ENCODE results near the gene SLC7A7.
"Not testable (repeated sequence)": the region's sequence is repeated elsewhere in the genome, so short reads cannot be mapped to it uniquely, and the experiment has no call there.

SLC7A7 gene

DNA sequence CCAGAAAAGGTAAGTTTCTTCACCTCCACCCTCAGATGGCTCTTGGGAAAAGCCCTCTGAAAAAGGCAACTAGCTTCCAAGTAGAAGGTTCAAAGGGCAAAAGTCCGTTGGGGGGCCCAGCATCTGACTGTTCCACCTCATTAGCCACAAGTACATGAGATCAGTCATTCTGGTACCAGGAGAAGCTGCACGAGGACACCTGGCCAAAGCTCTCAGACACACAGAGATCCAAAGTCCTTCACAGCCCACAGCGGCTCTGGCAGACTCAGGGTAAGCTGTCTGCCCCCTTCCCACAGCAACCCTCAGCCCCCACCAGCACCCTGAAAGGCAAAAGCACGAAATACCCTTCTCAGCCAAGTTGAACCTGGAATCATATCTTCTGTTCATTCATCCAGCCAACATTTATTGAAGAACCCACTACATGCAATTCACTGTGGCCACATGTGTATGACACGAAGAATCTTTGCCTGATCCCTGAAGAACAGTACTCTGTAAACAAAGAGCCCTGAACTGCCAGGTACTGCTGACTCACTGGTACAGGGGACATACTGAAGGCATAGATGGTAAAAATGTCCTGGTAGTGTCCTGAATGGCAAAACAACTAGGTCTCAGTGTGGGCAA, 19.0 kb downstream of the SLC7A7 start:
- TF ChIP-seq POU2F2 (IDR thresholded peaks at IDR 0.05; ENCODE audit: low read depth, low read length) (no peak), POLR2AphosphoS5 (IDR thresholded peaks at IDR 0.05; ENCODE audit: low read depth, low read length) (peak; percentile 53; the same call in 1 of the 2 replicates), POLR2A (IDR thresholded peaks at IDR 0.05; ENCODE audit: low read depth, low read length) (peak; percentile 21; the same call in 1 of the 2 replicates), PAX5 (IDR thresholded peaks at IDR 0.05; ENCODE audit: insufficient read depth, low read length, severe bottlenecking) (peak; percentile 95)
- DNase-seq (ENCODE audit: insufficient read length, low spot score), result no peak
- FAIRE-seq, result peak; percentile 61

DNA sequence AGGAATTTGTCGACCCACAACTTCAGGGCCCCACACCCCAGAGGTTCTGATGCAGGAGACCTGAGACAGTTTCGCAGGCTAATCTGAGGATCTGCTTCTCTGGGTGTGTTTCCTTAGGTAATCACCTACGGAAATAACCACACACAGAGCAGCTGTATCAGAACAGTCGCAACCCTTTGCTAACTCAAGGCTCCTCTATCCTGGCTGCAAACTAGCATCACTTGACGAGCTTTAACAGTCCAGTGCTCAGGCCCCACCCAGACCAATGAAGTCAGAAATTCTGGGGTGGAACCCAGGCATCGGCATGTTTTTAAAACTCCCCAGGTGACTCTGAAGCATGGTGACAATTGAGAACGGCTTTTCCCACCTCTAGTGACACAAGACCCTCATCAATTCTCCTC, 20.7 kb downstream of the SLC7A7 start:
- peak; percentile 66 for FAIRE-seq
- TF ChIP-seq SPI1 (IDR thresholded peaks at IDR 0.05; ENCODE audit: low read depth, low read length) (no peak), TAF1 (IDR thresholded peaks at IDR 0.05; ENCODE audit: low read depth, low read length) (no peak), PAX5 (IDR thresholded peaks at IDR 0.05; ENCODE audit: insufficient read depth, low read length, severe bottlenecking) (no peak)
- no peak for DNase-seq (ENCODE audit: insufficient read length, low spot score)

DNA sequence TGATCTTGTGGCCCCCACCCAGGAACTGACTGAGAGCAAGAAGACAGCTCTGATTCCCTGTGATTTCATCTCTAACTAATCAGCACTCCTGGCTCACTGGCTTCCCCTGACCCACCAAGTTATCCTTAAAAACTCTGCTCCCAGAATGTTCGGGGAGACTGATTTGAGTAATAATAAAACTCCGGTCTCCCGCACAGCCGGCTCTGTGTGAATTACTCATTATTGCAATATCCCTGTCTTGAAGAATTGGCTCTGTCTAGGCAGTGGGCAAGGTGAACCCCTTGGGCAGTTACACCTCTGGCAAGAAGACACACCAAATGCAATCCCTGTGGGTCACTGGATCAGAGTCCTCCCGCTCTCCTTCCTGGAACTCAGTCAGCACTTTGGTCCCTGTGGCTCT, 21.3 kb downstream of the SLC7A7 start:
- TF ChIP-seq POLR2A (IDR thresholded peaks at IDR 0.05; ENCODE audit: low read depth, low read length) (no peak), POLR2AphosphoS5 (IDR thresholded peaks at IDR 0.05; ENCODE audit: low read depth, low read length) (no peak), POU2F2 (IDR thresholded peaks at IDR 0.05; ENCODE audit: low read depth, low read length) (no peak), PAX5 (IDR thresholded peaks at IDR 0.05; ENCODE audit: insufficient read depth, low read length, severe bottlenecking) (no peak), SPI1 (IDR thresholded peaks at IDR 0.05; ENCODE audit: low read depth, low read length) (no peak), TAF1 (IDR thresholded peaks at IDR 0.05; ENCODE audit: low read depth, low read length) (no peak)
- FAIRE-seq (no peak), DNase-seq (ENCODE audit: insufficient read length, low spot score) (no peak)

DNA sequence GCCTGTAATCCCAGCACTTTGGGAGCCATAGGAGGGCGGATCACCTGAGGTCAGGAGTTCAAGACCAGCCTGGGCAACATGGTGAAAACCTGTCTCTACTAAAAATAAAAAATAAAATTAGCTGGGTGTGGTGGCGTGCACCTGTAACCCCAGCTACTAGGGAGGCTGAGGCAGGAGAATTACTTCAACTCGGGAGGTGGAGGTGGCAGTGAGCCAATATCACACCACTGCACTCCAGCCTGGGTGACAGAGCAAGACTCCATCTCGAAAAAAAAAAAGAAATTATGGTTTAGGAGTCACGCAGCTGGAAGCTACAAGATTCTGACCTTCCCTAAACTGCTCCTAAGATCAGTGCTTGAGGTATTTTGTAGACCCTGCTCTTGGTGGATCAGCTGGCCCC, 21.7 kb downstream of the SLC7A7 start:
- not testable (repeated sequence) for DNase-seq (ENCODE audit: insufficient read length, low spot score); FAIRE-seq

DNA sequence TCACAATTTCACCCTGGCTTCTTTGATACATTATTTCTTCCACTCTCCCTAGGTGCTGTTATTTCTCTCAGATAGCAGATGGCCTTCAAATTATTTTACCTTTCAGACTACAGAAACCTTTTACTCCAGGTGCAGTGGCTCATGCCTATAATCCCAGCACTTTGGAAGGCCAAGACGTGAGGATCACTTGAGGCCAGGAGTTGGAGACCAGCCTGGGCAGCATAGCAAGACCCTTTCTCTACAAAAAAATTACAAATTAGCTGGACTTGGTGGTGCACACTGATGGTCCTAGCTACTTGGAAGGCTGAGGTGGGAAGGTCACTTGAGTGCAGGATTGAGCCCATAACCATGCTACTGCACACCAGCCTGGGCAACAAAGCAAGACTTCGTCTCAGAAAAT, 23.1 kb downstream of the SLC7A7 start:
- TF ChIP-seq POLR2A (IDR thresholded peaks at IDR 0.05; ENCODE audit: low read depth, low read length), result no peak
- no peak for TF ChIP-seq POLR2AphosphoS5 (IDR thresholded peaks at IDR 0.05; ENCODE audit: low read depth, low read length)
- no peak for TF ChIP-seq PAX5 (IDR thresholded peaks at IDR 0.05; ENCODE audit: insufficient read depth, low read length, severe bottlenecking)
- no peak for TF ChIP-seq SPI1 (IDR thresholded peaks at IDR 0.05; ENCODE audit: low read depth, low read length)
- TF ChIP-seq TAF1 (IDR thresholded peaks at IDR 0.05; ENCODE audit: low read depth, low read length), result no peak
- no peak for TF ChIP-seq POU2F2 (IDR thresholded peaks at IDR 0.05; ENCODE audit: low read depth, low read length)
- DNase-seq (ENCODE audit: insufficient read length, low spot score) (no peak), FAIRE-seq (peak; percentile 20)

DNA sequence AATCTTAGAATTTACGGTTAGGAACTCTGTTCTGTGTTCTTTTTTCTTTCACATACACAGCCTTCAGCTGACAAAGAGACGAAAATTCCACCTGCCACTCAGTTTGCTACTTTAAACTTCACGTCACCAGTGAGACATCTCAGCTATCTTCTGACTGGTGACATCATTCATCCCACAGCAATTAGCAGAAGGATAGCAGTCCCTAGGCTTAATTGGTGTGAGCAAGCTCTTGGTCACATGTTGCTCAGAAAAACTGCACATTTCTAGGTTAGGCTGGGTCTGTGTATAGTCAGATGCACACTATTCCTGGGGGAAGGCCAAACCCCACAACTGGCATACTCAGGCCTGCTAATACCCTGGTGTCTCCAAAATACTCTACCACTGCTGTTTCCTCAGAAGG, 23.9 kb downstream of the SLC7A7 start:
- peak; percentile 54 for FAIRE-seq
- no peak for DNase-seq (ENCODE audit: insufficient read length, low spot score)
- TF ChIP-seq POLR2A (IDR thresholded peaks at IDR 0.05; ENCODE audit: low read depth, low read length) (no peak), POU2F2 (IDR thresholded peaks at IDR 0.05; ENCODE audit: low read depth, low read length) (no peak), POLR2AphosphoS5 (IDR thresholded peaks at IDR 0.05; ENCODE audit: low read depth, low read length) (no peak), SPI1 (IDR thresholded peaks at IDR 0.05; ENCODE audit: low read depth, low read length) (no peak), TAF1 (IDR thresholded peaks at IDR 0.05; ENCODE audit: low read depth, low read length) (no peak), PAX5 (IDR thresholded peaks at IDR 0.05; ENCODE audit: insufficient read depth, low read length, severe bottlenecking) (no peak)

DNA sequence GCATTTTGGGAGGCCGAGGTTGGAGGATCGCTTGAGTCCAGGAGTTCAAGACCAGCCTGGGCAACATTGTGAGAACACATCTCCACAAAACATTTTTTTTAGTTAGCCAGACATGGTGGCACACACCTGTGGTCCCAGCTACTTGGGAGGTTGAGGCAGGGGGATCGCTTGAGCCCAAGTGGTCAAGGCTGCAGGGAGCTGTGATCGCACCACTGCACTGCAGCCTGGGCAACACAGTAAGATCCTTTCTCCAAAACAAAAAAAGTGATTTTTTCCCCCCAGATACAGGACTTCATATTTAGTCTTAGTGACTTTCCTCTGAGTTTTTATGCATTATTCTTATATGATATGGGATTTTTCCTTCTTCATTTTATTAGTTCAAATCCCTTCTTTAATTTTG, 28.6 kb downstream of the SLC7A7 start:
- TF ChIP-seq POU2F2 (IDR thresholded peaks at IDR 0.05; ENCODE audit: low read depth, low read length) (no peak), POLR2A (IDR thresholded peaks at IDR 0.05; ENCODE audit: low read depth, low read length) (no peak), SPI1 (IDR thresholded peaks at IDR 0.05; ENCODE audit: low read depth, low read length) (no peak), PAX5 (IDR thresholded peaks at IDR 0.05; ENCODE audit: insufficient read depth, low read length, severe bottlenecking) (no peak), TAF1 (IDR thresholded peaks at IDR 0.05; ENCODE audit: low read depth, low read length) (no peak), POLR2AphosphoS5 (IDR thresholded peaks at IDR 0.05; ENCODE audit: low read depth, low read length) (no peak)
- FAIRE-seq (no peak), DNase-seq (ENCODE audit: insufficient read length, low spot score) (no peak)

DNA sequence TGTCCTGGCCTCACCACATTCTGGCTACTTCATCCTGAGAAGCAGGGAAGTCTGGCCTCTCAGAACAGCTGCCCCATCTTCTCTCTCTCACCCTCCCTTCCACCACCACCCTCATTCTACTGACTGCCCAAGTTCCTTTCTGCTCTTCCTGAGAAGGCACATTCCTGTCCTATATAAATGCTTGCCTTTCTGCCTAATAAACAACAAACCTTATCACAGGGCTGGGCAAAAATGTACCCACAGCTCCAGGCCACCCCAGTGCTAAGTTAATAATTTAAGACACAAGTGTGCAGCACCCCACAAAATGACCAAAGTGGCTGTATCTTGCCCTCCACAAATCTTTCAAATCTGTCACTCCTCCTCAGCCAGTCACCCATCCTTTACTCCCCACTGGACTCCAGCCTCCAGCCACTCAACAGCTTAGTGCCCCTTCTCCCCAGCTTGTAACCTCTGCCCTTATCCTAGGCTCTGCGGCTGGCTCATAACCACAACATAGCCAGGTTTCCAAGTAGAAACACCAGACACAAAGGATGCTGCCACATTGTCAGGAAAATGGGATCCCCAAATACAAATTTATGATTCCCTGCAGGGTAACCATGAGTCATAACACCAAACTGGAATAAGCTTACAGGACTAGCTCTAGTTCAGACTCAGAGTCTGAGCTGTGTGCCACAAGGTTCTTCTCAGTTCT, 33.8 kb downstream of the SLC7A7 start:
- DNase-seq (ENCODE audit: insufficient read length, low spot score) (no peak), FAIRE-seq (no peak)

DNA sequence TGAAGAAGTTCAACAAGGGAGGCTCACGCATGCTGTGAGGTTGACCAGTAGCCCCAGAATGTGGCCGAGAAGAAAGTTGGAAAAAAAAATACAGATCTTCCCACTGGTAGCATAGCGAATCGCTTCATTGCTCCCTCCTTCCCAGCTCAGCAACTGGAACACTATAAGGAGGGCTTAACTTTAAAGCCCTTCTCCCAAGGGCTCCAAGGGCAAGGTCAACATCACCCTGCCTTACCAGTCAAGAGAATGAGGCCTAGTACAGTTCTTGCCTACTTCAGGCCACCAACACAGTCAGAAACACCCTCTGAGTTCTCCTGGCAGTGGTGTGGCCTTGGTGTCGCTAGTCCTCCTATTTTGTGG, 34.3 kb downstream of the SLC7A7 start:
- no peak for FAIRE-seq
- DNase-seq (ENCODE audit: insufficient read length, low spot score), result no peak

More for the DNA sequence above, 33.8 kb downstream of the SLC7A7 start:
- TF ChIP-seq SPI1 (IDR thresholded peaks at IDR 0.05; ENCODE audit: low read depth, low read length), result no peak
- TF ChIP-seq POU2F2 (IDR thresholded peaks at IDR 0.05; ENCODE audit: low read depth, low read length), result no peak
- no peak for TF ChIP-seq PAX5 (IDR thresholded peaks at IDR 0.05; ENCODE audit: insufficient read depth, low read length, severe bottlenecking)
- TF ChIP-seq TAF1 (IDR thresholded peaks at IDR 0.05; ENCODE audit: low read depth, low read length), result no peak
- TF ChIP-seq POLR2A (IDR thresholded peaks at IDR 0.05; ENCODE audit: low read depth, low read length), result no peak
- no peak for TF ChIP-seq POLR2AphosphoS5 (IDR thresholded peaks at IDR 0.05; ENCODE audit: low read depth, low read length)

DNA sequence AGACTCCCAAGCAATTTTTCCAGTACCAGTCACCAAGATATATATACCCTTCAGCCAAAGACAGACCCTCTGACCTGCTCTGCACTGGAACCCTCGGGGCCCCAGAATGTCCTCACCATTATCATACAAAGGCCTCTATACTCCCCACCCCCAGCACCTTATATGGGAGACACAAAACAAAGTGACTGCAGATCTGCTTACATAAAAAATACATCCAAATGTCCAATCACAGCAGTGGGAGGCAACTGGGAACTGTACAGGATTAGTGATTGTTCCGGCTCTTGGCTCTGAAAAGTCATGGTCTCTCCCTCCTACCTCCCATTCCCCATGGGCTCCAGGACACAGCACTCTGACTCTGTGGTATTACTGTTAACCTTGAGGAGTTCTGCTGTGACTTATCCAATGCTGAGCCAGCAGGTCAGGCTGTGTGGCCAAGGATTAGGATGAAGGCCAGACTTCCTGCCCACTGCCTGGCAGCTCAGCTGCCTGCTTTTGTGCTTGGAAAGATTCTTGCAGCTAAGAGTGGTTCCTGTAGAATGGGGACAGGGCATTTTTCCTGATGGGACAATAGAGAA, 35.0 kb downstream of the SLC7A7 start:
- DNase-seq (ENCODE audit: insufficient read length, low spot score) (no peak), FAIRE-seq (no peak)
- TF ChIP-seq SPI1 (IDR thresholded peaks at IDR 0.05; ENCODE audit: low read depth, low read length) (no peak), TAF1 (IDR thresholded peaks at IDR 0.05; ENCODE audit: low read depth, low read length) (no peak), PAX5 (IDR thresholded peaks at IDR 0.05; ENCODE audit: insufficient read depth, low read length, severe bottlenecking) (no peak), POU2F2 (IDR thresholded peaks at IDR 0.05; ENCODE audit: low read depth, low read length) (no peak), POLR2AphosphoS5 (IDR thresholded peaks at IDR 0.05; ENCODE audit: low read depth, low read length) (no peak), POLR2A (IDR thresholded peaks at IDR 0.05; ENCODE audit: low read depth, low read length) (no peak)

More for the DNA sequence above, 34.3 kb downstream of the SLC7A7 start:
- TF ChIP-seq PAX5 (IDR thresholded peaks at IDR 0.05; ENCODE audit: insufficient read depth, low read length, severe bottlenecking) (no peak), POLR2A (IDR thresholded peaks at IDR 0.05; ENCODE audit: low read depth, low read length) (no peak), POU2F2 (IDR thresholded peaks at IDR 0.05; ENCODE audit: low read depth, low read length) (no peak), SPI1 (IDR thresholded peaks at IDR 0.05; ENCODE audit: low read depth, low read length) (no peak), POLR2AphosphoS5 (IDR thresholded peaks at IDR 0.05; ENCODE audit: low read depth, low read length) (no peak), TAF1 (IDR thresholded peaks at IDR 0.05; ENCODE audit: low read depth, low read length) (no peak)

Measured in GM12891 (cell line).